Omental fat pad (tissue), 4 donors: Measurements from ENCODE around the gene SKP2. TPM values are rescaled to one million over a fixed set of nuclear protein-coding genes. Genes with fewer than 3 reads are reported as not detected.

Experiments
- ATAC-seq: fragments of 150-250 bp; one replicate; pipeline ENCODE4 v1.9.1; 2016; ENCODE audit warnings: mild to moderate bottlenecking, moderate library complexity; ENCODE audit not compliant: low FRiP score
- DNase-seq: peaks from one replicate; pipeline ENCODE4 v3.0.0-alpha.2; 2019; ENCODE audit warnings: low spot score
- small RNA-seq: library from RNA; depleted of rRNA; stranded (forward); fragments of <200 nt; gene quantifications from one replicate; pipeline ENCODE3, GENCODE V24; 2016
- total RNA-seq, 4 donors: library from RNA; depleted of rRNA; stranded (reverse); fragments of >200 nt; gene quantifications; one replicate each; pipeline ENCODE4 v1.1.0, GENCODE V29; 2016
- TF ChIP-seq, protein P1 (sequence below), 3 donors: fragments of 450-650 bp; IDR thresholded peaks; one replicate each; pipeline ENCODE4 v1.5.1; 2016 to 2017; ENCODE audit warnings: antibody characterized with exemption in 3 of 3, mild to moderate bottlenecking in 3 of 3, moderate library complexity in 2 of 3

Gene SKP2
- total RNA-seq, 4 donors from 2014 or later = 8.6 to 19.4 (median 14.1) TPM

DNA sequence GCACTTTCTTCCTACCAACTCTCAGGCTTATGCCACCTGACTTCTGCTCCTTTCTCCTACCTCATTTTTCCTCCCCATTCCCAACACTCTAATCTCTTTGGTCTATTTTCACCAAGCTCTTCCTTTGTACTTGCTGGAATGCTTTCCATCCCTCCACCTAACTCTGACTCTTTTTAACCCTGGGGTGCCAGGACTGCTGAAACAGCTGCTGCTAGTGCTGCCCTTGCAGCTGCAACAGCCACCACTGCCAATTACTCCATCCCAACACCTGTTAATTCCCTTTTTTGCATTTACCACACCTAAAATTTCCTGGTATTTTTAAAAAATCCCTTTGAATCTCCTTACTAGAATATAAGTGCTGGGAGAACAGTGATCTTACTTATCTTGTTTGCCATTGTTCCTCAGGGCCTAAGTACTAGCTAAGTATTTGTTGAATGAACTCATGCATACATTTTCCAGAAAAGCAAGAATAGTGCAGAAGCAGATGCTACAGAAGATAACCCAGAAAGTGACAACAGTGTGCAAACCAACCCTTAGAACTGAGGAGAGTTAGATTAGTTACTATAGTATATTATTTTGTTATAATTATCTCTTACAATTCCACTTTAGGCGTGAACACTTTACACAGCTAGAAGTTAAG lies 78.4 kb downstream of the SKP2 start:
- TF ChIP-seq, protein P1, sequence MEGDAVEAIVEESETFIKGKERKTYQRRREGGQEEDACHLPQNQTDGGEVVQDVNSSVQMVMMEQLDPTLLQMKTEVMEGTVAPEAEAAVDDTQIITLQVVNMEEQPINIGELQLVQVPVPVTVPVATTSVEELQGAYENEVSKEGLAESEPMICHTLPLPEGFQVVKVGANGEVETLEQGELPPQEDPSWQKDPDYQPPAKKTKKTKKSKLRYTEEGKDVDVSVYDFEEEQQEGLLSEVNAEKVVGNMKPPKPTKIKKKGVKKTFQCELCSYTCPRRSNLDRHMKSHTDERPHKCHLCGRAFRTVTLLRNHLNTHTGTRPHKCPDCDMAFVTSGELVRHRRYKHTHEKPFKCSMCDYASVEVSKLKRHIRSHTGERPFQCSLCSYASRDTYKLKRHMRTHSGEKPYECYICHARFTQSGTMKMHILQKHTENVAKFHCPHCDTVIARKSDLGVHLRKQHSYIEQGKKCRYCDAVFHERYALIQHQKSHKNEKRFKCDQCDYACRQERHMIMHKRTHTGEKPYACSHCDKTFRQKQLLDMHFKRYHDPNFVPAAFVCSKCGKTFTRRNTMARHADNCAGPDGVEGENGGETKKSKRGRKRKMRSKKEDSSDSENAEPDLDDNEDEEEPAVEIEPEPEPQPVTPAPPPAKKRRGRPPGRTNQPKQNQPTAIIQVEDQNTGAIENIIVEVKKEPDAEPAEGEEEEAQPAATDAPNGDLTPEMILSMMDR (IDR thresholded peaks at IDR 0.05) = no peak
- no peak for DNase-seq
- no peak for ATAC-seq

GRCh38 chr5:36232533-36232932 lies 80.6 kb downstream of the SKP2 start:
- ATAC-seq (no peak), DNase-seq (no peak)
- TF ChIP-seq, protein P1 (IDR thresholded peaks at IDR 0.05) = no peak

Small RNA genes lying within 50 kb of the gene (small RNA-seq; reads per million reads assigned to genes)
- gene MIR580 (not detected), gene RNU6-1305P (not detected)

Other genes starting within 250 kb of the SKP2 start
- gene CAPSL, start 213.5 kb upstream of the SKP2 start, total RNA-seq = not detected
- gene UGT3A1, start 160.7 kb upstream of the SKP2 start, total RNA-seq = not detected
- not detected for gene UGT3A2, start 85.2 kb upstream of the SKP2 start, total RNA-seq
- 10 to 100 TPM in 1 of 4 donors, 1 to 10 TPM in 3; 6.2 to 12.0 (median 8.6) TPM for gene LMBRD2, start 224 bp upstream of the SKP2 start, total RNA-seq
- 10 to 100 TPM; 13.2 to 26.5 (median 18.9) TPM for gene NADK2, start 89.8 kb downstream of the SKP2 start, total RNA-seq
- 10 to 100 TPM in 1 of 4 donors, 1 to 10 TPM in 2, under 1 TPM in 1; 0.50 to 10.6 (median 2.8) TPM for gene RANBP3L, start 149.8 kb downstream of the SKP2 start, total RNA-seq